HepG2 (cell line): ENCODE results near the gene TEAD1. TPM values are rescaled to one million over a fixed set of nuclear protein-coding genes. Genes with fewer than 3 reads are reported as not detected.

Experiments
- ARID5B ChIP-seq: IDR thresholded peaks from 2 replicates; pipeline ENCODE4 v1.4.0; 2020; ENCODE audit warnings: mild to moderate bottlenecking, missing genetic modification reagents
- ETV5 ChIP-seq: IDR thresholded peaks from 2 replicates; pipeline ENCODE4 v1.6.1; 2018; ENCODE audit warnings: missing biosample characterization, missing genetic modification reagents, inconsistent platforms, borderline replicate concordance
- GLI4 ChIP-seq: sonication (generic); formaldehyde crosslinking; IDR thresholded peaks from 2 replicates; pipeline ENCODE4 v1.5.1; 2020; ENCODE audit warnings: missing genetic modification reagents, mild to moderate bottlenecking, moderate library complexity, borderline replicate concordance
- GPN1 ChIP-seq: sonication (generic); formaldehyde crosslinking; IDR thresholded peaks from 2 replicates; pipeline ENCODE4 v1.5.1; 2020; ENCODE audit warnings: missing genetic modification reagents, borderline replicate concordance
- HOXA9 ChIP-seq: sonication (generic); formaldehyde crosslinking; IDR thresholded peaks from 2 replicates; pipeline ENCODE4 v1.8.1; 2022; ENCODE audit warnings: missing genetic modification reagents, mild to moderate bottlenecking, moderate library complexity, borderline replicate concordance
- JDP2 ChIP-seq: sonication (generic); formaldehyde crosslinking; IDR thresholded peaks from 2 replicates; pipeline ENCODE4 v1.8.1; 2022; ENCODE audit warnings: missing genetic modification reagents, borderline replicate concordance
- PTBP1 ChIP-seq: fragments of 200-400 bp; formaldehyde crosslinking; IDR thresholded peaks from 2 replicates; pipeline ENCODE4 v1.6.1; 2018; ENCODE audit warnings: low read length, low read depth; ENCODE audit not compliant: poor library complexity, severe bottlenecking
- SNAPC2 ChIP-seq: sonication (generic); formaldehyde crosslinking; IDR thresholded peaks from 2 replicates; pipeline ENCODE4 v1.8.1; 2022; ENCODE audit warnings: mild to moderate bottlenecking, missing genetic modification reagents
- SP5 ChIP-seq: IDR thresholded peaks from 2 replicates; pipeline ENCODE4 v1.6.1; 2016; ENCODE audit warnings: low read depth, borderline replicate concordance
- ZGPAT ChIP-seq: IDR thresholded peaks from 2 replicates; pipeline ENCODE4 v1.6.1; 2016; ENCODE audit warnings: mild to moderate bottlenecking
- ZMYM4 ChIP-seq: sonication (generic); formaldehyde crosslinking; IDR thresholded peaks from 2 replicates; pipeline ENCODE4 v1.8.1; 2023; ENCODE audit warnings: mild to moderate bottlenecking, missing genetic modification reagents
- ZNF274 ChIP-seq: sonication (generic); formaldehyde crosslinking; IDR thresholded peaks from 2 replicates; pipeline ENCODE4 v1.5.1; 2020; ENCODE audit warnings: mild to moderate bottlenecking, missing genetic modification reagents
- ZNF616 ChIP-seq: sonication (generic); formaldehyde crosslinking; IDR thresholded peaks from 2 replicates; pipeline ENCODE4 v1.5.0; 2020; ENCODE audit warnings: low read depth, mild to moderate bottlenecking, missing genetic modification reagents
- ZNF761 ChIP-seq: sonication (generic); formaldehyde crosslinking; conservative IDR thresholded peaks from 2 replicates; pipeline ENCODE4 v1.4.0; 2020; ENCODE audit warnings: mild to moderate bottlenecking, missing genetic modification reagents
- ZXDC ChIP-seq: sonication (generic); formaldehyde crosslinking; IDR thresholded peaks from 2 replicates; pipeline ENCODE4 v1.5.0; 2020; ENCODE audit warnings: mild to moderate bottlenecking, missing genetic modification reagents
- polyA plus RNA-seq, 8 experiments: library from polyadenylated mRNA; depleted of rRNA in 3 of 8; stranded (reverse) in 7 of 8; unstranded in 1 of 8; fragments of >200 nt; fragmentation: Illumina TruSeq in 4 of 8; extraction: Trizol in 4 of 8; gene quantifications; 2 replicates each; pipeline versions ENCODE4 v1.2.1 to v1.2.3, GENCODE V29; 2011 to 2016; ENCODE audit warnings: low read depth in 4 of 8, missing spikeins in 1 of 8, mixed read lengths in 1 of 8; ENCODE audit not compliant: insufficient read depth in 1 of 8
- total RNA-seq, 5 experiments: library from RNA; depleted of rRNA; stranded (reverse); fragments of >200 nt; fragmentation: Illumina TruSeq; extraction: Trizol; gene quantifications; 2 replicates each; pipeline ENCODE4 v1.2.3, GENCODE V29; 2016; ENCODE audit warnings: low read depth in 1 of 5
- TF ChIP-seq, protein P1 (sequence below): sonication (generic); formaldehyde crosslinking; IDR thresholded peaks from 2 replicates; pipeline ENCODE4 v1.5.1; 2020; ENCODE audit warnings: mild to moderate bottlenecking, missing genetic modification reagents

The TEAD1 gene
- total and polyA plus RNA-seq, 2 of the 13 experiments (the other 11 are each of a cell fraction or from before 2014, with no cell fraction given) = 20.1 to 30.5 TPM

GRCh38 chr11:12692229-12693075 is 18.2 kb downstream of the TEAD1 start (continued):
- TF ChIP-seq ARID5B (peak; percentile 86), ZMYM4 (CRISPR knock-in tag) (peak; percentile 58), ZNF274 (no peak), ZXDC (no peak), ZGPAT (CRISPR knock-in tag) (peak; percentile 75), SNAPC2 (no peak), ZNF616 (CRISPR knock-in tag) (no peak), SP5 (no peak; the same call in 1 of the 2 replicates), ETV5 (CRISPR knock-in tag) (peak; percentile 46; the same call in 1 of the 2 replicates), GPN1 (CRISPR knock-in tag) (no peak), ZNF761 (no peak), JDP2 (CRISPR knock-in tag) (no peak), GLI4 (CRISPR knock-in tag) (no peak), HOXA9 (CRISPR knock-in tag) (no peak), PTBP1 (no peak)
- TF ChIP-seq, protein P1, sequence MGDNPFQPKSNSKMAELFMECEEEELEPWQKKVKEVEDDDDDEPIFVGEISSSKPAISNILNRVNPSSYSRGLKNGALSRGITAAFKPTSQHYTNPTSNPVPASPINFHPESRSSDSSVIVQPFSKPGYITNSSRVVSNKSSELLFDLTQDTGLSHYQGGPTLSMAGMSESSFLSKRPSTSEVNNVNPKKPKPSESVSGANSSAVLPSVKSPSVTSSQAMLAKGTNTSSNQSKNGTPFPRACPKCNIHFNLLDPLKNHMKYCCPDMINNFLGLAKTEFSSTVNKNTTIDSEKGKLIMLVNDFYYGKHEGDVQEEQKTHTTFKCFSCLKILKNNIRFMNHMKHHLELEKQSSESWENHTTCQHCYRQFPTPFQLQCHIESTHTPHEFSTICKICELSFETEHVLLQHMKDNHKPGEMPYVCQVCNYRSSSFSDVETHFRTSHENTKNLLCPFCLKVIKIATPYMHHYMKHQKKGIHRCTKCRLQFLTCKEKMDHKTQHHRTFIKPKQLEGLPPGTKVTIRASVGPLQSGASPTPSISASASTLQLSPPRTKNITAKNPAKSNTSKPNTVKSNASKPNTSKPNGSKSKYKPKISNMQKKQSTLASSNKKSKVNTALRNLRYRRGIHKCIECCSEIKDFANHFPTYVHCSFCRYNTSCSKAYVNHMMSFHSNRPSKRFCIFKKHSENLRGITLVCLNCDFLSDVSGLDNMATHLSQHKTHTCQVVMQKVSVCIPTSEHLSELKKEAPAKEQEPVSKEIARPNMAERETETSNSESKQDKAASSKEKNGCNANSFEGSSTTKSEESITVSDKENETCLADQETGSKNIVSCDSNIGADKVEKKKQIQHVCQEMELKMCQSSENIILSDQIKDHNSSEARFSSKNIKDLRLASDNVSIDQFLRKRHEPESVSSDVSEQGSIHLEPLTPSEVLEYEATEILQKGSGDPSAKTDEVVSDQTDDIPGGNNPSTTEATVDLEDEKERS (CRISPR knock-in tag) = no peak
